Measurements from ENCODE around the gene RPL22.

RPL22 gene

DNA sequence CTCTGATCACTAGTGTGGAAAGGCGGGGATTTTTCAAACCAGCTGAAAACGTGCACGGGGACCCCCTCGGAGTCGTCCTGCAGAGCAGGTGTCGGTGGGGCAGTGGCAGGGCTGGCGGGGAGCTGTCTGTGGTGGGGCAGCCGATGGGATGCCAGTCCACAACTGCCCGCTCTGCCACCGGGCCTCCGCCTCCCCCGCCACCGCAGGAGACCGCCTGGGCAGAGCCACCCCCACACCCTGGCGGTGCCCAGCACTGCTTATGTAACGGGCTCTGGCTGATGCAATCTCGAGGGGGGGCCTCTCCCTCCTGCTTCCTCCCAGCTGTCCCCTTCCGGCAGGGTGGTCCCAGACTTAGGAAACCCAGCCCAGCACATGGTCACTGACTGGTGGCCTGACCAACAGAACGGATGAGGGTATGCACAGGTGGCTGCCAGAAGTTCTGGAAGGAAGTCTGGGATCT lies 28.6 kb downstream of the RPL22 start:
- DNase-seq = no peak

DNA sequence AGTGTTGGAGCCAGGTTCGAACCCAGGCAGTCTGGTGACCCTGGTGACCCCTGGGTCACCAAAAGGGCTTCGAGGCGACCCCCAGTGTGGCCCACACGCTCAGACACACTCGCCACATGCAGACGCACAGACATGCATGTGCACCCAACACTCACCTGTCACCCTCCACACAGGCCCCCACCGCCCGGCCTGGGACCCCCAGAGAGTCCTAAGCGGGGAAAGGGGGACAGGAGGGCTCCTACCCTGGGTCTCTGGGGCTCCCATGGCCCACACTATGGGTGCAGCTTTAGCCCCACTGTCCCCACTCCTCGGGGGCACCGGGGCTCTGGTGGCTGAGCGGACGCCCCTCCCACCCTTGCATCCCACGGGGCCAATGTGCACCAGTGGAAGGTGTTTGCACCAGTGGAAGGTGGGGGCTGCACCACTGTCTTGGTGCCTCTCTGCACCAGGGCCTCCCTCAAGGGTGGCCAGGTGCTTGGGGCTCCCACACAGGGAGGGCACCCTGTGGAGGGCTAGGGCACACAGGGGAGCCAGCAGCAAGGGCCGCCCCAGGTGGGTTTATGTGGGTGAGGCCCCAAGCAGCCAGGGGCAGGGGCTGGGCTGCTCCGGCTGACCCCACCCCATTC lies 29.2 kb downstream of the RPL22 start:
- no peak for DNase-seq

DNA sequence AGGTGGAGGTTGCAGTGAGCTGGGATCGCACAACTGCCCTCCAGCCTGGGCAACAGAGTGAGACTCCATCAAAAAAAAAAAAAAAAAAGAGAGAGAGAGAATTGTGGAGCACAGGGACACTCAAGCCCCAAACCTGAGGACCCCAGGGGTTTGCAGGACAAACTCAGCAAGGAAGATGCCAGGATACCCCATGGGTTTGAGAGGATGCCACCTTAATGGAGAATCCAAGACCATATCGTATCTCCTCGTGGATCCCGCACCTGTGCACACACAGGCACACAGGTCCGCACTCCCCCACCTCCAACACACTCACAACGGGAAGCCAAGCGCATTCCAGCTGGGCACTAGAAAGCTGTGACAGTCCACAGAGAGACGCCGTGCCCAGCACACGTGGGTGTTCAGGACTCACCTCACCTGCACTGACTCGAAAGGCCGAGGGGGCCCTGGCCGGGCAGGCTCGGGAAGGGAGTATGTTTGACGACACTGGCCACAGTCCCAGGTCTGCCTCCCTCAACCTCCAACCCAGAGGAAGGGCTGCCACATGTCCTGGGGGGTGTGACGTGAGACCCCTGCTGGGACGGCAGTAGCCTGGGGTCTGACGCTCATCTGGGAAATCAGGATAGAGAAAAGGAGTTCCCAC lies 30.3 kb downstream of the RPL22 start:
- no peak for DNase-seq

DNA sequence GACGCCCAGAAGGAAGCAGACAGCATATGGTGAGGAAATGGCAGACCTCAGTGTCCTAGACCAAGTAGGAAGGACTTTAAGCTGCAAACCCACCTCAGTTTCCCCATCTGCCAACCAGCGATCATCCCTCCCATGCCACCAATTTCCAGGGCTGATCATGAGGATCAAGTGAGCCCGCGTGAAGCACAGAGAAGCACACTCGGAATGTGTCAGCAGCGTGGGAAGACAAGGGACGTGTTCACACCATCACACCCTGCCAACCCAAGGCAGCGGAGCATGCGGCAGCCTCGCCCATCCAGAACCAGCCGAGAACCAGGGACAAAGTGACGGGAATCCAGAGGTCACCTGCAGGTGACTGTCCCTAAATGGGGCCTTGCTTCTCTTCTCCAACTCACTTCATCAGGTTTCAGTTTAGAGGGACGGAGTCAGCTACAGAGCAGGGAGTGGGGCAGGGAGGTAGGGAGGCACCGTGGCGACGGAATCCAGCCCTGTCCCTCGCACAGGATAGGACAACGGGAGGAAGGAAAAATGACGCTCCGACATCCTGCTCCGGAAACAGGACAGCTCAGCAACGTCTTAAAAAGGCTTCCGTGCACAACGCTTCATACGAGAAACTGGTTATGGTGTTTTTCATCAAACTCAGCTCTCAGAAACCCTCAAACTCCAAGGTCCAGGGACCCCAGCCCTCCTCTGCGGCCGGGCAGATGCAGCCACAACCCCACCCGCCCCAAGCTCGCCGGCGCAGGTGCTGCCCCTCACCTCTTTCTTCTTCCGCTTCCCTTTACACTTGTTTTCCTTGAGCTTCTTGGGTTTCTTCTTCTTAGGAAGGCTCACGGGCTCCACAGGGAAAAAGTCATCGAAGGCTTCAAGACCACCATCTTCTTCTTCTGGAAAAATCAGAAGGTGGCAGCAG lies 31.7 kb downstream of the RPL22 start:
- no peak for DNase-seq

DNA sequence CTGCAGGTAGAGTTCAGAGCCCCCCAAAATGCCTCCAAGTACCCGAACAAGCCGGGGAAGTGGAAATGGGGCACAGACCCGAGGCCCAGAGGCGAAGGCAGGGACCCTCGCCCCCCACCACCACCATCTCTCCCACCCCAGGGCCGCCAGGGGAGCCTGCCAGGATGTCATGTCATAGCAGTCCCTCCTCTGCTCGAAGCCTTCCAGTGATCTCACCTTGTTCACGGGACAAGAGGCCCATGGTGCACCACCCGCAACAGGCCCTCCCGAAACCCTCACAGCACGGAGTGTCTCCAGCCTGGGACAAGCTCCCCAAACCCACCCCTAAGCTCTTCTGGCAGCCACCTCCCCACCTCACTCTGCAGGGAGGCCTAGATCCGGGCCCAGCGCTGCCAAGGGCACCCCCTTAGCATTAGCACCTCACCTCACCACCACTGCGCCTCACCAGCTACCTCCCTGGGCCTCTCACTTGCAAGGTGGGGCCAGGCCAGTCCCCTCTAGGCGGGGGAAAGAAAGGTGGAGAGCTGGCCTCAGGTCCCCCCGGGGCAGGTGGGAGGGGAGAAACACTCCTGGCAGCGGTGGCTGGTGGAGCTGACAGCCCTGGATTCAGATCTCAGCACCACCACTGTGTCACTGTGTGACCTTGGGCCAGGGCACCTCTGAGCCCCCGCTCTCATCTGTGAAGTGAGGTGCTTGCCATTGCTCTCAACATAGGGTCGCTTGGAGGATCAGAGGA lies 32.6 kb downstream of the RPL22 start:
- no peak for DNase-seq

DNA sequence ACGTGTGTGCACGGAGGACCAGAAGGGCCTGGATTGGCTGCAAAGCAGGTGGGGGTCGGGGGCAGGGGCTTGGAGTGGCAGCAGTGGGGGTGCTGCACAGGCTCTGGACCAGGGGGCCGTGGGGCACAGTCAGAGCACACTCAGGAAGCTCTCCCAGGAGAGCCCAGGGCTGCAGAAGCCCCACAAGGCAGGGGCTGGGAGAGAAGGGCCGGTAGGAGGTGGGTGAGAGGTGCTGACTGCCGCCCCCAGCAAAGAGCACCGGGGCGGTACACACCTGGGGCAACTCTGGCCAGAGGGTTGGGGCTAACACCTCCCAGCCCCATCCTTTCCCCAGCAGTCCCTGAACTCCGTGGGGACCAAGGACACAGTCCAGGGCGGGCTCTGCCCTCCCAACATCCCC lies 33.2 kb downstream of the RPL22 start:
- no peak for DNase-seq

DNA sequence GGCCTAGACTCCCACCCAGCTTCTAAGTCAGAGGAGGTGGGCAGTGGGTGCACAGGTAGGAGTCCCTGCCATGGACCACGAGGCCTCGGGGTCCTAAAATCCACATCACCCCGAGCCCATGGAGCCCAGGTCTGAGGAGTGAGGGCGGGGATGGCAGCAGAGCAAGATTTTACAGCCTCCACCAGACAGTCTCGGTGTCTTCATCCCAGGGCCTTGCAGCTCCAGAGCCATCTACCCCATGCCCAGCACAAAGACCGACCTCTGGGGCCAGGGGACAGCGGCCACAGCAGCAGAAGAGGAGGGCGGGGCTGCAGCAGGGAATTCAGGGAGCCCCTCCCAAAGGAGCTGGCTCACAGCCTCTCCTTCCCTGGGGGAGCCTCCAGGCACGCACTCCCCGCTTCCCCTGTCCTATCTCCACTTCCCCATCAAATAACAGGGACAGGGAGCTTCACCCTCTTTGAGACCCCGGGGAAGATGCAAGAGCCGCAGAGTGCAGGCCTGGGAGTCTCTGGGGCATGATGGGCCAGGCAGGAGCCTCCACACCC lies 33.9 kb downstream of the RPL22 start:
- no peak for DNase-seq

DNA sequence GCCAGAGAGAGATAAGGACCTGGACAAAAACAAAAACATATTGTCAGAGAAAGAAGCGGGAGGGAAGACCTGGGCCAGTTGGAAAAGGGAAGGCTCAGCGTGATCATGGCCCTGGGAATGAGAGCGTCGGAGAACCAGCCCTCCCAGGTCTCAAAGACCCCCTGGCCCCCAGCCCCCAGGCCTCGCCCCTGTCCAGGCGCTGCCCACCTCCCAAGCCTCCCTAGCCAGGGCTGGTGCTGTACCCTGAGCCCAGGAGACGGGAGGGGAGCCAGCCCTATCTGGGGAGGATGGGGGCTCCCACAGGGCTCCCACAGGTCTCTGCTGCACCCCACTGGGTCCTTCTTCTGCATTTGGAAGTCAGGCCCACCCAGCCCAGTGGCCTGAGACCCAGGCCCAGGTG lies 34.4 kb downstream of the RPL22 start:
- no peak for DNase-seq

DNA sequence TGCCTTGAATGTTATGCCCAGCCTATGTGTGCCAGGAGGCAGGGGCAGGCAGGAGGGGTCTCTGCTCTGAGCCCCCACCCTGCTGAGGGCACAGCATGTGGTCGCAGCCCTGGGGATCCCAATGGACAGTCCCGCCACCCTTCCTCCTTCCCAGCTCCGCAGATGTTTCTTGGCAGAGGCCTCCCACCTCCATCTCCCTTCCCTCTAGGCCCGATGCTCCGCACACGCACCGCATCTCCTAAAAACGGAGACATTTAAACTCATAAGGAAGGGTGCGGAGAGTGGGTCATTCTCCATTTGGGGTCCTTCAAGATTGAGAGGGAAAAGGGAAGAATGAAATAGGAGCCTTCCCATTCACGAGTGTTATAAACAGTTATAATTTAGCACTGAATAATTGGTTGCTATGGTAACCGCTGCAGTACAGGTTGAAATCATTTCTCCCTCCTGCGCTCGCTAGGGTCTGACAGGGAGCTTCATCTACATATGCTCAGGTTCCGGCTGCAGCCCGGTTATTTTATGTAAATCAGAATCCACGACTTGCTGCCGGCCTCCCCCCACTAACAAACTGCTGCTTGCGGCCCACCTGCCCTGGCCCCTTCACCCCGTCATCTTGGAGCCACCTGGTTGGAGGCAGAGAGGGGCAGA lies 35.3 kb downstream of the RPL22 start:
- no peak for DNase-seq

DNA sequence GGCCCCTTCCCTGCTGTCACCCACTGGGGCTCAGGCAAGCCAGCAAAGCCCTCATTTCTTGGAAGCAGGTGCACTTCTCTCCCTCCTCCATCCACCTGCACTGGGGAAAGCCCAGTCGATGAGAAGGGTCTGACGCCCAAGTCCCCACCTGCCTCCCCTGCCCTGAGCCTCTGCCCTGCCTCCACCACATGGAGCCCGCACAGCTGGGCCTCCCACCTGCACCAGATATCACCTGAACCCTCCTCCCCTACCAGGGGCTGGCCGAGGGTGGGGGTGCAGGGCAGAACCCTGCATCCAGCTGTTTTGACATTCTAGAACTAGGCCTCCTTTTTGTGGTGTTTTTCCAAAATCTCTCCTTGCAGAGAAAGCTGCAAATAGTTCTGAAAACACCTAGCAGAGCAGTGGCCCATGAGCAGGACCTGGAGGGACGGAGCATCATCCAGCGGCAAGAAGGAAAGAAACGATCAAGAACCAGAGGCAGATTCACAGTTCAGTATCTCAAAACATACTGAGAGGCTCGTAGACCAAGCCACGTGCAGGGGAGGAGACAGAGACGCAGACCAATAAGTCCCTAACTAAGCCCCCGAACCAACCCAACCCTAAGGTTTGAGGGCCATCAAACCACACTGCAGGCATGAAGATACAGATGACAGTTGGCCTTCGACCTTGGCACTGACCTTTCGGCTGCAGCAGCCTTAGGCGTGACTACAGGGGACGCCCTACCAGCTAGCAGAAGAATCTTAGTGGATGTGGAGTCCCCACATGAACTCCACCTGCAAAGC lies 36.0 kb downstream of the RPL22 start:
- DNase-seq = no peak

DNA sequence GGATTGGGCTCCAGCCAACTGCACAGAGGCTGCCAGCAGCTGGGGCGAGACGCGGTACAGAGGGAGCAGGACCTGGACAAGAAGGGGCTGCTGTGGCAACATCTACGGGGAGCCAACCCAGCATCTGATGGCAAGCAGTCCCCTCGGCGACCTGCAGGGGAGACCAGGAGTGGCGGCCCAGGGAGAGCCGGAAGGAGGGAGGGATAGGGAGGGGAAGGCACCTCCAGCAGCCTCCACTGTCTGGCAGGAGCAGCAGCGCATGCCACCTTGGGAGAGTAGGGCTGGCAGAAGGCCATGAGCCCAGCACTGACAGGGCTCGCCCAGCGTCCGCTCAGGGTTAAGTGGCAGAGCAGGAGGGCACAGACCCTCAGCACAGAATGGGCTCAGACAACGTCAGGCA lies 36.6 kb downstream of the RPL22 start:
- DNase-seq = no peak

DNA sequence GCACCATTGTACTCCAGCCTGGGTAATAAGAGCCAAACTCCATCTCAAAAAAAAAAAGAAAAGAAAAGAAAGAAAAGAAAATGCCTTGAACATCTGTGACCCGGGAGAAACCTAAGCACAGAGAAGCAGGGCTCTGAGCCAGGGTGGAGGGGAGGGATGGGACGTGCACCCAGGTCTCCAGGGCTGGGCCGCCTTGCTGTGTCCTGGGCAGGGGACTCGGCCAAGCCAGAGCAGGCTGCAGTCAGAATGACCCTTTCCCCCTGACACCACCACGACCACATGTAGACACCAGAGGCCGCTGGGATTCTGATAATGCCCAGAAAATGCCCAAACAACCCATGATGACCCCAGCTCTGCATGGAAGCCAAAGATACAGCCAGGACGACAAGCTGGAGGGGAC lies 37.1 kb downstream of the RPL22 start:
- DNase-seq = no peak

DNA sequence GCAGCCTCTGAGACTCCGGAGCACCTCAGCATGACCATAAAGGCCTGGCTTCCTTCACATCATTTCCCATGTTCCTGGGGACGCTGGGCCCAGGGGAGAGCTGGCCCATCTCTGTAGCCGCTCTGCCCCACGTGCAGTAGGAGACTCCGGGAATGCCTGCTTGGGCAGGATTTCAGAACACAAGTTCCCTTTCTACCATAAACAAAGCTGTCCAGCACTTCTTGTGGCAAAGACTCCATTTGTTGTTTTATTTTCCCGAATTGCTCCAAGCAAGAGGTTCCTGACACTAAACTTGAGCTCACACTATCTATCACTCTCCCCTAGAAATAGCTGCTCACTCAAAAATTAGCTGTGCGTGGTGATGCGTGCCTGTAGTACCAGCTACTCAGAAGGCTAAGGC lies 41.2 kb downstream of the RPL22 start:
- no peak for DNase-seq

DNA sequence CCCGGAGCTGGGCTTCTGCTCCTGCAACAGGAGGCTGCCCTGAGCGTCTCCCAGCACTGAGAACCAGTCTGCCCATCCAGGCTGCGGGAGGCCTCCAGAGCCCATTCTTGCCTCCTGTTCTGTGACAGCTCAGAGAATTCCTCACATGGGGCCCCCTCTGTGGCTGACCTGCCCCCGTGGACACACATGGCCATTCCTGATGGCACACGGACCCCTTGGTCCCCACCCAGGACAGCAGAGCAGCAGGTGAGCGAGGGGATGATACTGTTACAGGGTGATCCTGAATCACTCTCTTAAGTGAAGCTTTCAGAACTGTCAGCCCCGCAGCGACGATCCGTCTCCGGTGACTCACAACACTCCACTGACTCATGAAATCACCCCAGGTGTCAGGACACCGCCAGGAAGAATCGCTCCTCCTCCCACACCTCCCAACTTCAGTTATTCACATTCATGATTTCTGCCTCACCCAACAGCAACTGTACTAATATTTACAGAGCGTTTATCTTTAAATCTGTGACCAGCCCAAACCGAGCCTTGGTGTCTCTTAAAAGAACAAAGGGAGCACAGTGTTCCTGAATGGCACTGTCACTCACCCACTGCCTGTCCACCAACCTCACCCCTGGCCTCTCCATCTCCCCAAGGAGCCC lies 41.7 kb downstream of the RPL22 start:
- no peak for DNase-seq

DNA sequence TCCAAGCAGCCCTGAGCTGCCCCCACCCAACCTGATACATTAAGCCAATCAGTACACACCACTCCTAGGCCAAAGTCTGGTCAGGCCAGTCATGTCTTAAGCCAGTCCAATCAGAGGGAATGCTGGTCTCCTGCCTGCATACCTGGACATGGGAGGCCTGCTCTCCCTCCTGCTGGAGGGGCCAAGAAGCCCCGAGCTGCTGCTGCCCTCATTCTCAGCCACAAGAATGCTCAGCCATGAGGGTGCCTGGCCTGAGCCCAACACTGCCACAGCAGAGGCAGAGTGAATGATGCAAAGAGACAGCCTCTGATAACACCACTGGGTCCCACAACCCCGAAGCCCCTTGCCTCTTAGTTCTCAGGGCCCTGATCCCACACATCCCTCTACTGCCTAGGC lies 42.3 kb downstream of the RPL22 start:
- no peak for DNase-seq

DNA sequence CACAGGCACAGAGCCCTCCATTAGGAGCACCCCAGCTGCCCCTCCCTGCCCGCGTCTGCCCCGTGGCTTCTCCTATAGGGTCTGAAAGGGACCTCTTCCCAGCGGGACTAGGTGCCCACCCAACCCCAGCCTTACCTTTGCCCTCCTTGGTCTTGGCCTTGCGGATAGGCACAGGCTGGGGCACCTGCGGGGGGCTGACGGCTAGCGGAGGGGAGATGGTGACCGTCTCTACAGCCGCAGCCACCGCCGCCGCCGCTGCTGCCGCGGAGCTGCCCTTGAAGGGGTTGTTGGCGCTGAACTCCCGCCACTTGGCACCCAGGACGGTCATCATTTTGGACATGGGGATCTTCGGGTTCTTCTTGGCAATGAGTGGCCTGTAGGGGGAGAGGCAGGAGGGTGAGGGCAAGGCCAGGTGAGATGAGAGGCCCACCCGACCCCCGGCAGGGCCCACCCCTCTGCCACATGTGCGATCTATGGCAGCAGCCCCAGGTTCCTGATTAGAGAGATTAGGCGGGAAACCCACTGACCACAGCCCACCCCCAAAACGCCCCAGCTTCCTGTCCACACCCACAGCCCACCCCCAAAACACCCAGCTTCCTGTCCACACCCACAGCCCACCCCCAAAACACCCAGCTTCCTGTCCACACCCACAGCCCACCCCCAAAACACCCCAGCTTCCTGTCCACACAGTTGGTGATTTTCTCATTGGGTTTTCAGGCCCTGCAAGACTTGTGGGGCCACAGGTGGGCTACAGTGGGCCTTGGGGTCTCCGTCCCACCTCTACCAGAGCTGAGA lies 44.7 kb downstream of the RPL22 start:
- no peak for DNase-seq

DNA sequence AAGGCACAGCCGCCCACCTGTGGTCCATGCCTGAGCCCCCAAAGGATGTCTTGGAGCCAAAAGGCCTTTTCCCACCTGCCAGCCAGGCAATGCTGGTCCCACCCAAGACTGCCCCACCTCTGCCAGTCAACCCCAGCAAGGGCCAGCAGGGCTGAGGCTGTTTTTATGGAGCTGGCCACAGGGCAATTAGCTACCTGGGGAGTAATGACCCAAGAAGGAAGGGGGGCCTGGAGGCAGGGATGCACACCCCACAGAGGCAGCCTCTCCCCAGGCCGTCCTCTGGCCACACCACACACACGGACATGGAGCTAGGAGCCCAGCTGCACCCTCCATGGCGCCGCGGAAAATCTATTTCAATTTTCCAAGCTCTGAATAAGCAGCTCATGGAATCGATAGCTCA lies 46.5 kb downstream of the RPL22 start:
- no peak for DNase-seq

DNA sequence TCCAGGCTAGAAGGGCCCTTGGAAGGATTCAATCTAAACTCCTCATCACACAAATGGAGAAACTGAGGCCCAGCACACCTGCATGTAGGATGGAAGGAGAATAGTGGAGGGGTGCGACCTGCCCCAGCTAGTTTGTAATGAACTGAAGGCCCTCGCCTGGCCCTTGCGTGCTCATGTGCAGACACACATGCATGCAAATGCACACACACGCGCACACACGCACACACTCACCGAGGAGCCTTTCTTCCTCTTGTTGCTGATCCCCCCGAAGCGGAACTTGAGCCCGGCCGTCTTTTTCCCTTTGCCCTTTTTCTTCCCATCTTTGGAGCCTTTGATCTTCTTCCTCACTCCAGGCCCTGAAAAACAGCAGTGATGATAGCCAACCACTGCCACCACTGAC lies 47.2 kb downstream of the RPL22 start:
- no peak for DNase-seq

DNA sequence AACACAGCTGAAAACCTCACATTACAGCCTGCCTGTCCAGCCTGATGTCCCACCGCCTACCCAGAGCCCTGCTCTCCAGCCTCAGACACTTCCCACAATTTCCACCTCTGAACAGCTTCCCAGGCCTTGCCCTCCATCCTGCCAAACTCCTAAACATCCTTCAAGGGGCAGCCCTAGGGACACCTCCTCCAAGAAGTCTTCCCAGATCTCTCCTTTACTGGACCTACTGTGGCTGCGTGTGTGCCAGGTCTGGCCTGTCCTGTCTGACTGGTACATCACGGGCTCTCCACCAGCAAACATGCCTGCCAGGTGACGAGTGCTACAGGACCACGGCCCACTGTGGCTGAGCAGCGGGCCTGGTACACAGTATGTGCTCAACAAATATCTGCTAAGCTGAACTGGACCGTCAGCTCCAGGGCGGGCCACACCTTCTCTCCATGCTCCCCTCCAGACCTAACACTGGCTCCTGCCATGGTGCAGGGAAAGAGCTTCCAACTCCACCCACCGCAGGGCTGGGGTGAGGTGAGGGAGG lies 48.0 kb downstream of the RPL22 start:
- DNase-seq = no peak

Data from CD4-positive, alpha-beta T cell treated with Interleukin-17A for 1 hour (primary cell).